ENCODE measurements around the gene DISP3.

The DISP3 gene

DNA sequence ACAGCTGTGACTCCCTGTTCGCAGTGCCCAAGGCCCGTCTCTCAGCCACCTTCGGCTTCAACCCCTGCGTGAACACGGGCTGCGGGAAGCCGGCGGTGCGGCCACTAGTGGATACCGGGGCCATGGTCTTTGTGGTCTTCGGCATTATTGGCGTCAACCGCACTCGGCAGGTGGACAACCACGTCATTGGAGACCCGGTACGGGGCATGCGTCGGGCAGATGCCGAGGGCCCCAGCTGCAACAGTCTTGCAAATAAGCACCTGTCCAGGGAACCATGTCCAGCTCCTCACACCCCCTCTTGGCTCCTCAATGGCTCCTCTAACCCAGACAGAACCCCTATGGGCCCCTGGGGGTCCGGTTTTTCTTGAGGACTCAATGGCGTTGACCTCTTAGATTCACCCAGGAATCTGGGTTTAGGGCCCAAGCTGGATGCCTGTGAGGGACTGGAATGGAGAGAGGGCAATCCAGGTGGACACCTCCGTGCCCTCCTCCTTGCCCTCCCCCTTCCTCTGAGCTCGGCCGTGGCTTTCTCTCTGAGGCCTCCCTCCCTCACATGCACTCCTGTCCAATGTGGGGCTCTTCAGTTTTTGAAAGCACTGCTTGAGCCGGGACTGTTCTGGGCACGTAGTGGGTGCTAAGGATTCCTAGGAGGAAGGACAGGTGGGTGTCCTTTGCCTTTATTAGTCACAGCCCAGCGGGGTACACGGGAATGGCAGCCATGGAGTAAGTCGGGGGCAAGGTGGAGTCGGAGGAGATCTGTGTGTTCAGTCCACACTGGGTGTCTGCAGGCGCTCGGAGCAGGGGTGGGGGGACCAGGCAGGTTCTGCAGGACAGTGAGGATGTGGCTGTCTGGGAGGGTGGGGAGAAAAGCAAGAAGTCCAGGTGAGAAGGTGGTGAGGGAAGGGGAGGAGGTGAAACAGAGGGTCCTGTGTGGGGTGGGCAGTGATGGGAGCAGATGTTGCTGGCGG, 51.1 kb downstream of the DISP3 start:
- DNase-seq = no peak
- no peak overlapping the region for H2AFZ ChIP-seq (ENCODE audit: low read depth, low read length)
- H3K14ac ChIP-seq (ENCODE audit: low read length in 2 of 2) = no peak overlapping the region
- H3K9me3 ChIP-seq (ENCODE audit: control insufficient read depth, low read length) = no peaks in the 10 kb centered on the region
- H3K4me2 ChIP-seq (ENCODE audit: low read length, poor library complexity, severe bottlenecking) = no peak overlapping the region
- H2BK12ac ChIP-seq (ENCODE audit: low read length in 2 of 2) = no peak overlapping the region
- H3K23ac ChIP-seq (ENCODE audit: low read length in 2 of 2) = no peak overlapping the region
- H2BK15ac ChIP-seq (ENCODE audit: low read depth, poor library complexity, severe bottlenecking) = no peak overlapping the region
- H2BK5ac ChIP-seq (ENCODE audit: low read depth, low read length, poor library complexity, severe bottlenecking) = no peak overlapping the region
- H4K8ac ChIP-seq (ENCODE audit: low read length) = no peak overlapping the region
- H2AK5ac ChIP-seq (ENCODE audit: low read length, severe bottlenecking) = no peak overlapping the region
- H3K27ac ChIP-seq (ENCODE audit: low read length, poor library complexity, severe bottlenecking) = no peak overlapping the region
- H3K4me1 ChIP-seq (ENCODE audit: control insufficient read depth, insufficient read depth, low read depth, low read length) = no peaks in the 10 kb centered on the region
- H2BK120ac ChIP-seq (ENCODE audit: low read depth, low read length) = no peak overlapping the region
- no peaks in the 10 kb centered on the region for H3K36me3 ChIP-seq (ENCODE audit: control insufficient read depth in 1 of 2, insufficient read depth in 2 of 2, low read depth in 1 of 2, low read length in 2 of 2)
- no peak overlapping the region for H3K18ac ChIP-seq (ENCODE audit: low read depth in 1 of 2, low read length in 2 of 2)
- H3K27me3 ChIP-seq (ENCODE audit: control insufficient read depth in 1 of 2, insufficient read depth in 1 of 2, low read length in 2 of 2) = peaks cover 0 to 21% of the 10 kb centered on the region in 2 experiments
- H4K91ac ChIP-seq (ENCODE audit: low read length) = no peak overlapping the region
- no peak overlapping the region for H3K4ac ChIP-seq (ENCODE audit: low read depth in 1 of 2, low read length in 2 of 2)
- H3K79me1 ChIP-seq (replicated peaks; ENCODE audit: low read length, poor library complexity, severe bottlenecking) = no peaks in the 10 kb centered on the region
- WGBS = 90% methylated on average over 29 of the region's 34 CpGs
- H3K4me3 ChIP-seq (ENCODE audit: insufficient read depth in 1 of 2, low read depth in 1 of 2, low read length in 2 of 2) = no peak overlapping the region
- no peak overlapping the region for H3K9ac ChIP-seq (ENCODE audit: low read length)

DNA sequence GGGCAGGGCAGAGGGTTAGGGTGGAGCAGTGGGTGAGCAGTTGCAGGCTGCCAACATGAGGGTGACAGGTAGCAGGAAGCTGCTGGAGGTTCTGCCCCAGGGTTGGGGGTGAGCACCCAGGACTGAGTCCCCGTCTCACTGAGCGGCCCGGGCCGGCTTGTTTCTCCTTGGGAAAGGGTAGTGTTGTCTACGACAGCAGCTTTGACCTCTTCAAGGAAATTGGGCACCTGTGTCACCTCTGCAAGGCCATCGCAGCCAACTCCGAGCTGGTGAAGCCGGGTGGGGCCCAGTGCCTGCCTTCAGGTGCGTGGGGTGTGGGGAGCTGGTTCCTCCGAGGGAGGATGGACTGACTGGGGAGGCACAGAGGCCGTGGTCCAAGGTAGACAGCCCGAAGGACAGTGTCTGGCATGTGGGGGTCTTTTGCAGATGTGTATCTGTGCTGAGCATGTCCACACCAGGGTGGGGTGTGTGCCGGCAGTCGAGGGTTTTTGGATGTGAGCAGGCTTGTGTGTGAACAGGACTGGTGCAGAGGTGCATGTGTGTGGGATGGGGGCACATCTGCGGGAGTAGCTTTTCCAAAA, 51.9 kb downstream of the DISP3 start:
- H3K4ac ChIP-seq (ENCODE audit: low read depth in 1 of 2, low read length in 2 of 2) = no peak overlapping the region
- no peak overlapping the region for H2AK5ac ChIP-seq (ENCODE audit: low read length, severe bottlenecking)
- no peaks in the 10 kb centered on the region for H3K9me3 ChIP-seq (ENCODE audit: control insufficient read depth, low read length)
- no peak overlapping the region for H2BK5ac ChIP-seq (ENCODE audit: low read depth, low read length, poor library complexity, severe bottlenecking)
- DNase-seq = no peak
- no peaks in the 10 kb centered on the region for H3K79me1 ChIP-seq (replicated peaks; ENCODE audit: low read length, poor library complexity, severe bottlenecking)
- H3K36me3 ChIP-seq (ENCODE audit: control insufficient read depth in 1 of 2, insufficient read depth in 2 of 2, low read depth in 1 of 2, low read length in 2 of 2) = no peaks in the 10 kb centered on the region
- no peak overlapping the region for H3K9ac ChIP-seq (ENCODE audit: low read length)
- H3K27ac ChIP-seq (ENCODE audit: low read length, poor library complexity, severe bottlenecking) = no peak overlapping the region
- H3K4me2 ChIP-seq (ENCODE audit: low read length, poor library complexity, severe bottlenecking) = no peak overlapping the region
- H4K91ac ChIP-seq (ENCODE audit: low read length) = no peak overlapping the region
- H3K4me3 ChIP-seq (ENCODE audit: insufficient read depth in 1 of 2, low read depth in 1 of 2, low read length in 2 of 2) = no peak overlapping the region
- H3K23ac ChIP-seq (ENCODE audit: low read length in 2 of 2) = no peak overlapping the region
- no peak overlapping the region for H2BK15ac ChIP-seq (ENCODE audit: low read depth, poor library complexity, severe bottlenecking)
- H3K4me1 ChIP-seq (ENCODE audit: control insufficient read depth, insufficient read depth, low read depth, low read length) = no peaks in the 10 kb centered on the region
- 84% methylated on average over 15 of the region's 15 CpGs for WGBS
- H3K27me3 ChIP-seq (ENCODE audit: control insufficient read depth in 1 of 2, insufficient read depth in 1 of 2, low read length in 2 of 2) = peaks cover 0 to 24% of the 10 kb centered on the region in 2 experiments
- no peak overlapping the region for H2BK12ac ChIP-seq (ENCODE audit: low read length in 2 of 2)
- no peak overlapping the region for H2AFZ ChIP-seq (ENCODE audit: low read depth, low read length)
- no peak overlapping the region for H3K14ac ChIP-seq (ENCODE audit: low read length in 2 of 2)
- H3K18ac ChIP-seq (ENCODE audit: low read depth in 1 of 2, low read length in 2 of 2) = no peak overlapping the region
- no peak overlapping the region for H2BK120ac ChIP-seq (ENCODE audit: low read depth, low read length)
- H4K8ac ChIP-seq (ENCODE audit: low read length) = no peak overlapping the region

DNA sequence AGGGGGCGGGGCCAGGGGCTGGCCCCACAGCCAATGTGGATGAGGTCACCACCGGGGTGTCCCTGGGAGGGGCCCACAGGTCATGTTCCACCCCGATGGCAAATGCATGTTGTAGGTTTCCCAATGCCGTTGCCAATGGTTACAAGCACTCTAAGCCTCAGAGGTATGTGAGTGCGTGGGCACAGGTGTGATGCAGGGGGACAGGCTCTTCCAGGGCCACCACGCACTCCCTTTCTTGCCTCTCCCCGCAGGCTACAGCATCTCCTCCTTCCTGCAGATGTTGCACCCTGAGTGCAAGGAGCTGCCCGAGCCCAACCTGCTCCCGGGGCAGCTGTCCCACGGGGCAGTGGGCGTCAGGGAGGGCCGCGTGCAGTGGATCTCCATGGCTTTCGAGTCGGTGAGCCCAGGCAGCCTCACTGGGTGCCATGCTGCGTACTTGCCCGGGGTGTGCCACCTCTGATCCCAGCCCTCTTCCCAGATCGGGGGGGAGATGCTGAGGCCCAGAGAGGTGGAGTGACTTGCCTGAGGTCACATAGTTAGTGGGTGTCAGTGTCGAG, 52.4 kb downstream of the DISP3 start:
- no peak for DNase-seq
- no peak overlapping the region for H3K4ac ChIP-seq (ENCODE audit: low read depth in 1 of 2, low read length in 2 of 2)
- no peak overlapping the region for H2BK5ac ChIP-seq (ENCODE audit: low read depth, low read length, poor library complexity, severe bottlenecking)
- no peaks in the 10 kb centered on the region for H3K9me3 ChIP-seq (ENCODE audit: control insufficient read depth, low read length)
- no peak overlapping the region for H2BK15ac ChIP-seq (ENCODE audit: low read depth, poor library complexity, severe bottlenecking)
- no peak overlapping the region for H3K14ac ChIP-seq (ENCODE audit: low read length in 2 of 2)
- no peak overlapping the region for H4K91ac ChIP-seq (ENCODE audit: low read length)
- no peaks in the 10 kb centered on the region for H3K4me1 ChIP-seq (ENCODE audit: control insufficient read depth, insufficient read depth, low read depth, low read length)
- WGBS = 84% methylated on average over 18 of the region's 19 CpGs
- H3K23ac ChIP-seq (ENCODE audit: low read length in 2 of 2) = no peak overlapping the region
- no peak overlapping the region for H3K18ac ChIP-seq (ENCODE audit: low read depth in 1 of 2, low read length in 2 of 2)
- no peak overlapping the region for H3K9ac ChIP-seq (ENCODE audit: low read length)
- no peak overlapping the region for H3K4me3 ChIP-seq (ENCODE audit: insufficient read depth in 1 of 2, low read depth in 1 of 2, low read length in 2 of 2)
- H2BK12ac ChIP-seq (ENCODE audit: low read length in 2 of 2) = no peak overlapping the region
- no peaks in the 10 kb centered on the region for H3K36me3 ChIP-seq (ENCODE audit: control insufficient read depth in 1 of 2, insufficient read depth in 2 of 2, low read depth in 1 of 2, low read length in 2 of 2)
- no peak overlapping the region for H2BK120ac ChIP-seq (ENCODE audit: low read depth, low read length)
- no peak overlapping the region for H4K8ac ChIP-seq (ENCODE audit: low read length)
- H3K79me1 ChIP-seq (replicated peaks; ENCODE audit: low read length, poor library complexity, severe bottlenecking) = no peaks in the 10 kb centered on the region
- no peak overlapping the region for H3K4me2 ChIP-seq (ENCODE audit: low read length, poor library complexity, severe bottlenecking)
- no peak overlapping the region for H3K27ac ChIP-seq (ENCODE audit: low read length, poor library complexity, severe bottlenecking)
- no peak overlapping the region for H2AK5ac ChIP-seq (ENCODE audit: low read length, severe bottlenecking)
- H2AFZ ChIP-seq (ENCODE audit: low read depth, low read length) = no peak overlapping the region
- peaks cover 0 to 30% of the 10 kb centered on the region in 2 experiments for H3K27me3 ChIP-seq (ENCODE audit: control insufficient read depth in 1 of 2, insufficient read depth in 1 of 2, low read length in 2 of 2)

DNA sequence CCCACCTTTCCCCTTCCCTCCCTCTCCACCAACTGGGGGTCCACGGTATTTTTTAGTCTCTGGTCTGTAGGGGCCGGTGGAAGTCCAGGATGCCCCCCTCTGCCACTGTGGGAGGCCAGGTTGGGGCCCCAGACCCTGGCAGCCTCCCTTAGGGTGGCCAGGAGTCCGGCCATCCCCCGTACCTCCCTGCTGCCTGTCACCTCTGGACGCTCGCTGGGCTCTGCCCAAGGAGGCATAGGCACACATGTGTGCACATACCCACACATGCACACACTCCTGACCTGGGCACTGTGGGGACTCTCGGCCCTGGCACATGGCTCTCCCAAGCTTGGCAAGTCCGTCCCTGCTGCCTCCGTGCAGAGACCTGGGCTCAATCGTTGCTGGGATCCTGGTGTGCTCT, 53.0 kb downstream of the DISP3 start:
- Histone ChIP-seq H3K4me2 (ENCODE audit: low read length, poor library complexity, severe bottlenecking) (no peak overlapping the region), H3K4ac (ENCODE audit: low read depth in 1 of 2, low read length in 2 of 2) (no peak overlapping the region), H3K9ac (ENCODE audit: low read length) (no peak overlapping the region), H2AFZ (ENCODE audit: low read depth, low read length) (no peak overlapping the region), H3K4me3 (ENCODE audit: insufficient read depth in 1 of 2, low read depth in 1 of 2, low read length in 2 of 2) (no peak overlapping the region), H2AK5ac (ENCODE audit: low read length, severe bottlenecking) (no peak overlapping the region), H2BK5ac (ENCODE audit: low read depth, low read length, poor library complexity, severe bottlenecking) (no peak overlapping the region), H3K27me3 (ENCODE audit: control insufficient read depth in 1 of 2, insufficient read depth in 1 of 2, low read length in 2 of 2) (peaks cover 0 to 32% of the 10 kb centered on the region in 2 experiments), H2BK15ac (ENCODE audit: low read depth, poor library complexity, severe bottlenecking) (no peak overlapping the region), H3K9me3 (ENCODE audit: control insufficient read depth, low read length) (no peaks in the 10 kb centered on the region), H3K14ac (ENCODE audit: low read length in 2 of 2) (no peak overlapping the region), H2BK120ac (ENCODE audit: low read depth, low read length) (no peak overlapping the region), H4K8ac (ENCODE audit: low read length) (no peak overlapping the region), H3K36me3 (ENCODE audit: control insufficient read depth in 1 of 2, insufficient read depth in 2 of 2, low read depth in 1 of 2, low read length in 2 of 2) (no peaks in the 10 kb centered on the region), H3K18ac (ENCODE audit: low read depth in 1 of 2, low read length in 2 of 2) (no peak overlapping the region), H3K27ac (ENCODE audit: low read length, poor library complexity, severe bottlenecking) (no peak overlapping the region), H3K4me1 (ENCODE audit: control insufficient read depth, insufficient read depth, low read depth, low read length) (no peaks in the 10 kb centered on the region), H2BK12ac (ENCODE audit: low read length in 2 of 2) (no peak overlapping the region), H3K23ac (ENCODE audit: low read length in 2 of 2) (no peak overlapping the region), H4K91ac (ENCODE audit: low read length) (no peak overlapping the region), H3K79me1 (replicated peaks; ENCODE audit: low read length, poor library complexity, severe bottlenecking) (no peaks in the 10 kb centered on the region)
- no peak for DNase-seq
- WGBS = 84% methylated on average over 10 of the region's 10 CpGs

Data from mesenchymal stem cell (in vitro differentiated cells and primary cell).